GM12892 (cell line): ENCODE data around the gene SMAP2.

ENCODE experiments used
- DNase-seq: peaks from one replicate; pipeline ENCODE4 v3.0.0; 2011; ENCODE audit not compliant: insufficient read length
- FAIRE-seq: peaks from 2 replicates; lab custom pipeline; 2011; peaks lifted over from hg19 to GRCh38; lab: Jason Lieb, UNC
- POLR2A ChIP-seq: IDR thresholded peaks from 2 replicates; pipeline ENCODE4 v1.6.1; 2011; ENCODE audit warnings: low read depth, low read length, control low read depth
- POLR2AphosphoS5 ChIP-seq: IDR thresholded peaks from 2 replicates; pipeline ENCODE4 v1.6.1; 2011; ENCODE audit warnings: low read depth, low read length, control low read depth
- TAF1 ChIP-seq: IDR thresholded peaks from 2 replicates; pipeline ENCODE4 v1.6.1; 2011; ENCODE audit warnings: low read depth, mild to moderate bottlenecking, control low read depth, low read length, borderline replicate concordance

The SMAP2 gene

GRCh38 chr1:40413527-40414252 is 40.2 kb downstream of the SMAP2 start:
- DNase-seq = no peak
- TF ChIP-seq TAF1 = no peak
- TF ChIP-seq POLR2A = no peak
- TF ChIP-seq POLR2AphosphoS5 = no peak
- no peak for FAIRE-seq

GRCh38 chr1:40414331-40414730 is 40.8 kb downstream of the SMAP2 start:
- TF ChIP-seq POLR2A (no peak), POLR2AphosphoS5 (no peak), TAF1 (no peak)
- FAIRE-seq = no peak
- DNase-seq = no peak

DNA sequence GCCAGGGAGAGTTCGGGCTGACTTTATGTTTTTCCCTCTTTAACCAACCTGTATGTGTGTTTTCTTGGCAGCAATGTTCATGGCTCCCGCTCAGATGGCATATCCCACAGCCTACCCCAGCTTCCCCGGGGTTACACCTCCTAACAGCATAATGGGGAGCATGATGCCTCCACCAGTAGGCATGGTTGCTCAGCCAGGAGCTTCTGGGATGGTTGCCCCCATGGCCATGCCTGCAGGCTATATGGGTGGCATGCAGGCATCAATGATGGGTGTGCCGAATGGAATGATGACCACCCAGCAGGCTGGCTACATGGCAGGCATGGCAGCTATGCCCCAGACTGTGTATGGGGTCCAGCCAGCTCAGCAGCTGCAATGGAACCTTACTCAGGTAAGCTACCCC is 43.2 kb downstream of the SMAP2 start:
- TF ChIP-seq TAF1 (no peak), POLR2A (no peak), POLR2AphosphoS5 (no peak)
- no peak for DNase-seq
- FAIRE-seq = no peak

DNA sequence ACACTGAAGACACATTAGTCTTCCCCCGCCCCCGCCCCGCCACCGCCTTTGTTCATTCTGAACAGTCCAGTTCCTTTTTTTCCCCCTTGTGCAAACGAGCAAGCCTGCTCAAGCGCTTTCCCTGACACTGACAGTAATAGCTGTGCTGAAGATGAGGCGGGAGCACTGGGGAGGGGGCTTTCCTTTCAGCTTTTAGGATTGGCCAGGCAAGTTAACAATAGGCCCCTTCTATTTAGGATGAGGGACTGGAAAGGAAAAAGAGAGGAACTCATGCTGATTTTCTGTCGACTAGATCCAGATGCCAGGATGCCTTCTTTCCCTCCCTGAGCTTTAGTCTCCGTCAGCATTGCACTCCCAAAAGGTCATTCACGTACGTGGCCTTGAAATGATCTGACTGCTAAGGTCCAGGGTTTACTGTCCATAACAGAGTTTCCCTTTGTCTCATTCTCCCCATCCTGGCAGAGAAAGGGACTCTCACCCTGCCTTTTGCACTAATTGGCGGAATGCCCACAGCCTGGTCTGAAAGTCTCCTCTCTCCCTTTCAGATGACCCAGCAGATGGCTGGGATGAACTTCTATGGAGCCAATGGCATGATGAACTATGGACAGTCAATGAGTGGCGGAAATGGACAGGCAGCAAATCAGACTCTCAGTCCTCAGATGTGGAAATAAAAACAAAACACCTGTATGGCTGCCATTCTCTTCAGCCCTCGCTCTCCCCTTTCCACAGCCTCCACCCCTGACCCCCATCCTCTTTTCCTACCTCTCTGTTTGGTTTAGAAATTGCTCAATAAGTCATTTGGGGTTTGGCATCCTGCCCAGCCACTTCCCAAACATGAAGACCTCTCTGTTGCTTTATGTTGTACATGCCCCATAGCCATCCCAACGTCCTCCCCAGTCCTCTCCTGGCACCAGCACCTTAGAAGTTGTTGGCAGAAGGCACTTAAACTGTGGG is 48.2 kb downstream of the SMAP2 start:
- TF ChIP-seq POLR2A (no peak), POLR2AphosphoS5 (no peak), TAF1 (no peak)
- no peak for DNase-seq
- no peak for FAIRE-seq

- FAIRE-seq = no peak
- DNase-seq = no peak
- 0 out of 2 replicates have a peak, but pooled peaks have one; percentile 24 for TF ChIP-seq POLR2AphosphoS5
- TF ChIP-seq POLR2A = no peak
- no peak for TF ChIP-seq TAF1
Measured at GRCh38 chr1:40422630-40423263, 49.2 kb downstream of the SMAP2 start.

DNA sequence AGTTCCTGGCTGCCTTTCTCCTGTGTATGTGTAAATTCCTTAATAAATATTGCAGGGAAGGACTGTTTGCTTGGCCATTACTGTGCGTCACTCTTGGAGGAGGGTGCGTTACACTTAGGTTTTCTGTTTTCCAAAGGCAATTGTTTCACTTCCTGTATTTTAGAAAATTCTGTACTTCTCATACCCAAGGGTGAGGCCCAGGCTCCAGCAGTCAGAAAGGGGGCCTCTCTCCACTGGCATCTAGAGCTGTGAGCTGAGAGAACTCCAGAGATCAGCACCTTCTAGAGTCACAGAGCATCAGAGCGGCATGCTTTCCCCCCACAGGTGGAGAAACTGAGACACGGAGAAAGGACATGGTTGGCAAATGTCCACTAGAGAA is 49.7 kb downstream of the SMAP2 start:
- no peak for DNase-seq
- no peak for FAIRE-seq
- no peak for TF ChIP-seq TAF1
- TF ChIP-seq POLR2A = no peak

DNA sequence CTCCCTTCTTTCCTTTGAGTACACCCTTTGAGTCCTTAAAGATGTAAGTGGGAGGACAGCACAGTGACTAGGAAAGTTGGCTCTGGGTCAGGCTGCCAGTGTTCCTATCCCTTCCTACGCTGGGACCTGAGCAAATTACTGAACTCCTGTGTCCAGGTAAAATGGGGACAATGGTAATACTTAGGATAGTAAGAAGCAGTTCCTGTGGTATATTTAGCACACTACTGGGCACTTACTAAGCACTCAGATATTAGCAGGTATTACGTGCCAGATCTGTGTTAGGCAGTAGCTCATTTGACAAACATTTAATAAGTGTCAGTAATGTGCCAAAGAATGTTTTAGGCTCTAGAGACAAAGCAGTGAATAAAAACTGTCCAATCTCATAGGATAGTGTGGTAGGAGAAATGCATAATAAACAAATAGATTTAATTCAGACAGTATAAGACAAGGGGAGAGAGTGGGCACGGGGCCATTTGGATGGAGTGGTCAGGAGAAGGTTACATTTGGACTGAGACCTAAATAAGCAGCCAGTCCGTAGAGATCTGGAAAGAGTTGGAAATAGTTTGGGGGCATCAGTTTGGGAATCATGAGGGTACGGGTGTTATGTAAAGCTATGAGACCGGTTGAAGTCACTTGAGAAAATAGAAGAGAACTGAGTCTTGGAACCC is 50.6 kb downstream of the SMAP2 start:
- TF ChIP-seq POLR2AphosphoS5 = no peak
- no peak for TF ChIP-seq POLR2A
- no peak for TF ChIP-seq TAF1
- no peak for FAIRE-seq
- no peak for DNase-seq

DNA sequence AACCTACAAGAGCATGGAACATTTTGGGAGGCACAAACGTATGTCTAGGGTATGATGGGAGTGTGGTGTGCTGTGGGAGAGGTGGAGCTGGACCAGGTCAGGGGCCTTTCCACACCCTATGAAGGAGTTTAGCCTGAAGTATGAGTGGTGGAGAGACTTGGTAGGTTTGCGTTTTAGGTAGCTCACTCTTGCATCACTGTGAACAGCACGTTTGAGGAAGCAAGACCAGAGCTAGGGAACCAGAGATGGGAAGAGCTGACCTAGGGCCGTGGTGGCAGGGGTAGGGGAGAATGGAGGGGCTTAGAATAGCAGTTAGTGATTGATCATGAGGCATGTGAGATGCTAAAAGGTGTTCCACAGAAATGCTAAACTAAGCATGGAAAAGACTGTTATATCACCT is 51.7 kb downstream of the SMAP2 start:
- FAIRE-seq (no peak), DNase-seq (no peak)
- TF ChIP-seq POLR2AphosphoS5 = no peak
- TF ChIP-seq TAF1 = no peak
- TF ChIP-seq POLR2A = no peak

- no peak for TF ChIP-seq TAF1
- TF ChIP-seq POLR2A = no peak
- TF ChIP-seq POLR2AphosphoS5 = no peak
- DNase-seq (no peak), FAIRE-seq (no peak)
Measured at GRCh38 chr1:40431385-40431784, 57.9 kb downstream of the SMAP2 start.

- TF ChIP-seq POLR2AphosphoS5 (no peak), TAF1 (no peak), POLR2A (no peak)
- FAIRE-seq = no peak
- no peak for DNase-seq
Measured at GRCh38 chr1:40432644-40433390, 59.3 kb downstream of the SMAP2 start.

DNA sequence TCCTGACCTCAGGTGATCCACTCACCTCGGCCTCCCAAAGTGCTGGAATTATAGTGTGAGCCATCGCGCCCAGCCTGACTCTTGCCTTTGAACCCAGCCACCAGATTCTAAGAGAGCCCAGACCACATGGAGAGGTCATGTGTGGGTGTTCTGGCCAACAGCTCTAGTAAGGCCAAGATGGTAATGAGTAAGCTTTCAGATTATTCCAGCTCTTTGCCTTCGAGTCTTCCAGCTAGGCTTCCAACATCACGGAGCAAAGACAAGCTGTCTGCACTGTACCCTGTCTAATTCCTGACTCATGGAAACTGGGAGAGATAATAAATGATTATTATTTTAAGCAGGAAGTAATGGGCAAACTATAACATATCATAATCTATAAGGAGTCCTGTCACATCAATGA is 61.9 kb downstream of the SMAP2 start:
- DNase-seq (no peak), FAIRE-seq (no peak)
- TF ChIP-seq POLR2AphosphoS5 (no peak), POLR2A (no peak), TAF1 (no peak)
